GM18520 (cell line): ENCODE measurements around the gene DIP2B.

Experiments
- ATAC-seq: cut with Tn5 transposase; IDR thresholded peaks from one replicate; pipeline ENCODE4 v1.9.1; 2021; ENCODE audit not compliant: unreplicated experiment

DIP2B gene

GRCh38 chr12:50571786-50572185 lies 67.0 kb downstream of the DIP2B start:
- no peak for ATAC-seq

- no peak for ATAC-seq
These were observed 67.5 kb downstream of the DIP2B start for GRCh38 chr12:50572287-50572686.

GRCh38 chr12:50572760-50573159 lies 68.0 kb downstream of the DIP2B start:
- no peak for ATAC-seq

DNA sequence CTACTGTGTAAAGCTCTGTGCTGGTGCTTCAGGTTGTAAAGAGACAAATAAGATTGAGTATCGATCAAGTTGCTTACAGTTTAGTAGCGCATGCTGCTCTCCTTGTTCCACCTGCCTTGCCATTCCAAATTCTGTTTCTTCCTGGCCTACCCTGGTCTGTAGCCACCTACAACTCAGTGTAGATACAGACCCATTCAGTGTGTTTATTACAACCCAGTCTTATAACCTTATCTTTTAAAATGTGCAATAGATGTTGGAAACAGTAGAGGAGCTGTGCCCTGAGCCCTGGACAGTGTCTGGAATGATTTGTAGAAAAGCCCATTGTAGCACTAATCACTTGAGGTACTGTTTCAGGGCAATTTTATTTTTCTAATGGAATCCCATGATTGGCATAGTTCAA lies 68.5 kb downstream of the DIP2B start:
- ATAC-seq: no peak

DNA sequence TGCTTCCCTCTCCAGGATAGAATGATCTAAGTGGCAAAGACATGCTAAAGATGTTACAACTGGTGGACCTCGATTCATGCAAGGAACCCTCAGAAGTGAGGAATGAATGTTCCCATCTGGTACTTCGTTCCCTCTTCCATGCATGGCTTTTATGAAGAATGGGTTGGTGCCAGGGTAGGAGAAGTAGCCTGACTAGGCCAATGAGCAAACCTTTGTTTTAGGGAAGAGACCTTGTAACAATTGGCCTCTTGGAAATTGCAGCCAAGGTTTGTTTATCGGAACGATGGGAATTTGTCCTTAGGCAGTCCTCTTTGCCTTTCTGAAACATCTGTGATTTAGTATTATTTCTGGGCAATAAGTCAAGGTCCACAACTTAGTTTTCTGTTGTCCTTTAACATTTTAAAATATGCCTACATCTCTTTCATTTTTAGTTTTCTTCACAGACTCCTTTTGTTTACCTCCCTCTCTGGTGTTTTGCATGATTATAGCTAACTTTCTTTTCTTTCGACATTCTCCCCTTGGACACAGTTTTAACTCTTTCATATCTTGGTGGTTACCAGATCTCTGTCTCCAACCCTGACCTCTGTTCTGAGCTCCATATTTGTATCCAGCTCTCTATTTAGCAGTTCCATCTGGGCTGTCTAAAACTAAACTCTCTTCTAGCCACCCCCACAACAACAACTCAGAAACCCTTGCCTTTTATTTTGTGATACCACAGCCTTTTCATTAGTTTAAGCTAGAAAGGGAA lies 70.0 kb downstream of the DIP2B start:
- no peak for ATAC-seq

DNA sequence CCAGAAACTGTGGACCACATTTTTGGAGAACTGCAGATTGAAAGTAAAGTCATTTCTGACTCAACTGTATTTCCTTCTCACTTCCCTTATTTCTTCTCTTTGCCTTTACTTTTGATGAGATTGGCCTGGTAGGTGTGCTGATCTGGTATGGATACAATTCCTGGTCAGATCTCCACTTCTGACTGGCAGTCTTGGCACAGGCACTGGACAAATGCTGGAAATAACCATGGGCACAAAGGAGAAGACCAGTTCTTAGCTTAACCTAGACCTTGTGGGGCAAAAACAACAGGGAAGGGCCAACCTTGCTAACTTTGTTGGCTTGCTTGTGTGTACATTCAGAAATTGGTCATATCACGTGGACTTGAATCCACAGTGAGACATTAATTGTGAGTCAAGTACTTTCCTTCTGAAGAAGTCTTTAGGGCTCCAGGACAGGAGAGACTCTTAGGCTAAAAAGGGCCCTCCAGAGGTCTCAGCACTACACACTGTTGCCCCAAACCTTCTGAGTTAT lies 75.0 kb downstream of the DIP2B start:
- ATAC-seq: no peak

DNA sequence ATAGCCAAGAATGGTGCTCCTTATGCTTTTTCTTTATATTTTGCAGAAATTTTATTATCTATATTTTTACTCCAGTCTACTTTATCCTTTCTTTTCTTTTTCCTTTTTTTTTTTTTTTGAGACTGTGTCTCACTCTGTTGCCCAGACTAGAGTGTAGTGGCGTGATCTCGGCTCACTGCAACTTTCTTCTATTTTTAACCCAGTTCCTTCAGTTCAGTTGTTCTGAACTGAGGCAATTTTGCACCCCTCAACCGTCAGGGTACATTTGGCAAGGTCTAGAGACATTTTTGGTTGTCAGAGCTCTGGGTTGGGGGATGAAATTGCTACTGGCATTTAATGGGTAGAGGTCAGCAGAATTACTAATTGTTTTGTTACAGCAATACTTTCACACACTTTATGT lies 75.7 kb downstream of the DIP2B start:
- ATAC-seq: no peak

GRCh38 chr12:50581226-50582184 lies 76.7 kb downstream of the DIP2B start:
- no peak for ATAC-seq

DNA sequence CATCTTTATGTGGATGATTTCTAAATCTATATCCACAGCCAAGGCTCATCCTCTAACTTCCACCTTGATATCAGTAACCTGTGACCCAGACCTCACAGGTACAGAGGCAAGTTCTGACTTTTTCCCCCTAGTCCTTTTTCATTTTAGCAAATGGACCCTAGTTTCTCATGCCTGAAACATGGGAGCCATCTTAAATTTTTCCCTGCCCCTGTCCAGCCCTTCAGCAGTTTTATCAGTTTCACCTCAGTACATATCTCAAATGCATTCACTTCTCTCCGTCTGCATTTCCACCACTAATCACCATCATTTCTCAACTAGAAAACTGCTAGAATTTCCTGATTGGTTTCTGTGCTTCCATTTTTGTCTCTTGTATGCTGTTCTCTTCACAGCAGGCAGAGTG lies 79.3 kb downstream of the DIP2B start:
- no peak for ATAC-seq

GRCh38 chr12:50589650-50590435 lies 85.1 kb downstream of the DIP2B start:
- ATAC-seq: no peak

- no peak for ATAC-seq
These were observed 86.1 kb downstream of the DIP2B start for GRCh38 chr12:50590869-50591268.

- no peak for ATAC-seq
These were observed 90.9 kb downstream of the DIP2B start for GRCh38 chr12:50595667-50596066.

DNA sequence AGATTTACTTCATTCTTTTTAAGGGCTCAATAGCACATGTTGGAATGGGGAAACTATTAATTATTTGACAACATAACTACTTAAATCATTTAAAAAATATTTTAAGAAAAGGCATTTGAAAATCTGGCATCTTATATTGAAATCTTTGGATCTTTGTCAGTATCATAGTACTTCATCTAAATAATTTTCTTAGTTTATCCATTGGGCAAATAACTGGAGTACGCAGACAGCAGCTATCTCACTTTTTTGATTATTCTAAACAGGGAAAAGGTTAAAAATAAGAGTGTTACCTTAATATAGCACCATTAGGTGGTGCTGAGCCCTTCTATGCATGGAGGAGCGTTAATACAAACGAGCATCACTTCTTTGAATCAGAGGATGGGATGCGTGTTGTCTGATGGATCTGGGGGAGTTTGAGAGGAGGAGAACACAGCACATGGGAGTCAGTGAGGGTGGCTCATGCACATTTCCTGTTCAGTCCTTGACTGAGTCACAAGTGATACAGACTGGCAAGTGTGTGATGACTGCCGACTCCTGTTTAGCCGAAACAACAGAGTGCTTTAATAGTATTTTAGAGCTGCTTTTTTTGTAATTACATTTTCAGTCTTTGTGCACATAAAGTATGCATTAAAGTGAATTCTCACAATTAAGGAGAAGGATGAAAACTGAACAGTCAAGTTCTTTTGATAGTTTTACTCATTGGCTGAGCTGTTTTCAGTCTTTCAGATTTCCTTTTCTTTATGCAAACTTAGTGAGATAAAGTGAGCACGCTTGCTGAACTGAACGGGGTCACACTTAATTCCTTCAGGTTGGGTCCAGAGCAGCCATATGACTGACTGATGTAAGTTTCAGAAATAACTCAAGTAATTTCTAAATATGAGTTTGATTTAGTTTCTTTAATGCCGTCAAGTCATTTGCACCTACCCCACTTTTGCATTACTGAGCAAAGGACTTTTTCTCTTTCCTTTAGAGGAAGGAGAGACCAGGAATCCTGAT lies 92.7 kb downstream of the DIP2B start:
- ATAC-seq: peak; percentile 73

DNA sequence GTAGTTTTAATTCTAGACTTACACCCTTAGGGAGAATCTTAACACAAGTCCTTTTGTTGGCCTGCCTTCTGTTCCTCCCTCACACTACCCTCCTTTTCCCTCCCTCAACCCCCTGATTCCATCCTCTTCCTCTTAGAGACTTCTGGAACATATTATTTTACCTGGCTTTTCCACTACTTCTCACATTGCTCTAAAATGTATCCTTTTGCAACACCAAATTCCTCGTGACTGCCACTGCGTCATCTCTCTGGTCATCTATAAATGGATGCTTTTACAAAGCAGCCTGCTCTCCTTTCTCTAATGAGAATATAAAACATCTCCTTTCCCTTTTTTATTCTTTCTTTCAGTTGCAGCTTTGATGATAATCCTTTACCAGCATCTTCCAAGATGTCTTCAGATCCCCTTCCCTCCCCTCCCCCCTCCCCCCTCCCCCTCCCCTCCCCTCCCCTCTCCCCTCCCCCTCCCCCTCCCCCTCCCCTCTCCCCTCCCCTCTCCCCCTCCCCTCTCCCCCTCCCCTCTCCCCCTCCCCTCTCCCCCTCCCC lies 93.6 kb downstream of the DIP2B start:
- ATAC-seq: no peak

DNA sequence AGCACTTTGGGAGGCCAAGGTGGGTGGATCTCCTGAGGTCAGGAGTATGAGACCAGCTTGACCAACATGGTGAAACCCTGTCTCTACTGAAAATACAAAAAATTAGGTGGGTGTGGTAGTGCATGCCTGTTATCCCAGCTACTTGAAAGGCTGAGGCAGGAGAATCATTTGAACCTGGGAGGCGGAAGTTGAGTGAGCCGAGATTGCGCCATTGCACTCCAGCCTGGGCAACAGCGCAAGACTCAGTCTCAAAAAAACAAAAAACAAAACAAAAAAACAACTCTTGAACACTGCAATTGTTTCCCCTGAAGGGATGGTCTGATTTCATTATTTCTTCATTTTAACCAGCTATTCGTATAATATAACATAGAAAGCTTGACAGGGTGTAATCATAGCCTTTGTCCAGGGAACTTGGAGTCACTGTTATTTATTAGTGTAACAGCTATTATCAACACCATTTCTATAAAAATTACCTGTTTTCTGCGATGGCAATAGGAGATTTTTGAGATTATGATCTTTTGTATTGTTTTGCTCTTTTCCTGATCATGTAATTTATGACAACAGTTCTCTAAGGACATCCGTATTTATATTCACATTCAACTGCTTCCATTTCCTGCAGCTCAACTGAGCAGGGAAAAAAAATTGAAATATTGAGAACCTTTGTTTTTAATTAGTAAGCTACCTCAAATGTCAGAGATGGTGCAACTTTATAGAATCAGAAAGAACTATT lies 94.7 kb downstream of the DIP2B start:
- no peak for ATAC-seq

DNA sequence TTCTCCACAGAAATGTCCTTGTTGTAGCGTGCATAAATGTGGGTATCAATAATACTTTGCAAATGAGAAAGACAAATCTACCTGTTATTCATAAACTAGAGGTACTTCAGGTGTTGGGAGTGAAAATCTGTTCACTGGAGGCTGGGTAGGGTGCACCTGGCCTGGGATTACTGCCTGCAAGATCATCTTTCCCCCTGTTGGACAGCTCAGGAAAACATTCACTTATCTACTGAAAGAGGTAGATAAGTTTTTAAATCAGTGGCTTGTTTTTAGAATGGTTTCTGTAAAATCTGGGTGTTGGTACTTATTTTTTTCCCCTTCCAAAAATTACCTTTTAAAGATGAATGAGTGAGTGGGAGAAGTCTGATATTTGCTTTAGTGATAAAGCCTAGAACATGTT lies 95.6 kb downstream of the DIP2B start:
- no peak for ATAC-seq

DNA sequence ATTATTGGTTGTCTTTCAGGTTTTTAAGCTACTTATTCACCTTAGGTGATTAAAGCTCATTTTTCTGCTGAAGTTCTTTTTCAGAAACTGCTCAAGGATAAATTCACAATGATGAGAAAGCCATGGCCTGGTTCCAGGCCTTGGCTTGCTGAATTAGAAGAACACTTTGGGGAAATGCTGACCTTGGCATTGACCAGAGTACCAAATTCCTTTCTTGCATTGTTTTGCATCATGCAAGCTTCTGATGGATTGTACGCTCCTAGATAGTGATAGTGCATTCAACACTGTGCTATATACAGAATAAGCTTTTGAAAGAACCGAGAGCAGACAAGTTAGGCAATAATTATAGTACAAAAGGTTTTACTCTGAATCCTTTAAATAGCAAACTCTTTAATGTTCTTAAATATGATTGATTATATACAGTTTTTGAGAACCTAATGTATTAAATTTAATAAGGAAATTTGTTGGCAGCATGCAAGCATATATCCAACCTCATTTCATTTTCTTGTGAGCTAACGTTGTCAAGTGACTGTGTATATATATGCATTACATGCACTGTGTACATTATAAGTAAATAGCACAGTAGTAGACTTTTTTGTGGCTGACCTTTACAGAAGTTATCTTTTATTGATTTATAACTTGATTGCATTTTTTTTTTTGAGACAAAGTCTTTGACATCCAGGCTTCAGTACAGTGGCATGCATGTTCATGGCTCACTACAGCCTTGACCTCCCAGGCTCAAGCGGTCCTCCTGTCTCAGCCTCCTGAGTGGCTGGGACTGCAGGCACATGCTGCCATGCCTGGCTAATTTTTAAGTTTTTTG lies 99.2 kb downstream of the DIP2B start:
- ATAC-seq: no peak

- no peak for ATAC-seq
These were observed 99.8 kb downstream of the DIP2B start for GRCh38 chr12:50604640-50604920.
